Kidney (tissue), 14 donors: Measurements from ENCODE around the gene GRAMD1A. TPM values are rescaled to one million over a fixed set of nuclear protein-coding genes. Genes with fewer than 3 reads are reported as not detected.

Experiments used
- DNase-seq, 5 donors: peaks; one replicate each; pipeline ENCODE4 v3.0.0-alpha.2; 2013 to 2020
- FAIRE-seq: peaks from 2 replicates; lab custom pipeline; 2012; peaks lifted over from hg19 to GRCh38; lab: Jason Lieb, UNC
- H3K27ac ChIP-seq, 2 donors: one replicate each; pipeline ENCODE4 v1.7.0; 2013; ENCODE audit warnings: low read depth in 2 of 2, low read length in 2 of 2, inconsistent platforms in 1 of 2
- H3K27me3 ChIP-seq: one replicate; pipeline ENCODE4 v1.7.1; 2013; ENCODE audit warnings: low read length, inconsistent platforms; ENCODE audit not compliant: control insufficient read depth, insufficient read depth
- H3K36me3 ChIP-seq, 3 donors: one replicate each; pipeline versions ENCODE4 v1.7.0 to v1.7.1; 2013; ENCODE audit warnings: low read length in 3 of 3, control low read depth in 1 of 3, inconsistent platforms in 1 of 3; ENCODE audit not compliant: insufficient read depth in 3 of 3, control insufficient read depth in 2 of 3
- H3K4me1 ChIP-seq, 3 donors: one replicate each; pipeline versions ENCODE4 v1.7.0 to v1.7.1; 2013; ENCODE audit warnings: low read length in 3 of 3, inconsistent platforms in 1 of 3, low read depth in 1 of 3; ENCODE audit not compliant: control insufficient read depth in 2 of 3, insufficient read depth in 2 of 3
- H3K4me3 ChIP-seq, 3 donors: one replicate each; pipeline versions ENCODE4 v1.7.0 to v1.8.1; 2013; ENCODE audit warnings: low read length in 3 of 3, control low read depth in 1 of 3, inconsistent platforms in 1 of 3
- H3K9ac ChIP-seq, 3 donors: one replicate each; pipeline versions ENCODE4 v1.7.0 to v1.7.1; 2013; ENCODE audit warnings: low read length in 3 of 3, control low read depth in 1 of 3, inconsistent platforms in 1 of 3
- H3K9me3 ChIP-seq, 3 donors: one replicate each; pipeline versions ENCODE4 v1.7.0 to v1.7.1; 2013; ENCODE audit warnings: low read length in 3 of 3, control low read depth in 1 of 3, inconsistent platforms in 1 of 3; ENCODE audit not compliant: control insufficient read depth in 2 of 3, insufficient read depth in 1 of 3
- intact Hi-C: fragments of 100-400 bp; cut with DNase I; formaldehyde crosslinking; loops from one replicate; pipeline ENCODE4 v1.11.1; 2022
- polyA plus RNA-seq: library from polyadenylated mRNA; stranded (reverse); fragments of 350-450 nt; fragmentation: Illumina TruSeq; extraction: RNeasy Lipid Tissue Mini Kit (QIAGEN cat#74804); gene quantifications from one replicate; pipeline ENCODE4 v1.2.3, GENCODE V29; 2014; ENCODE audit warnings: low read depth, low replicate concordance; ENCODE audit not compliant: insufficient read depth
- total RNA-seq: library from RNA; stranded (reverse); fragmentation: NEBNext Ultra II Directional; extraction: Animal tissue kit (Norgen Biotek cat#: 25700); gene quantifications from one replicate; pipeline ENCODE4 v1.2.1, GENCODE V29; 2021
- TF ChIP-seq, protein P1 (sequence below): IDR thresholded peaks from 3 replicates; pipeline ENCODE4 v1.5.1; 2012; ENCODE audit warnings: mild to moderate bottlenecking, moderate library complexity, borderline replicate concordance; ENCODE audit not compliant: insufficient read depth; ENCODE audit errors: extremely low read depth
- donor health status: control.
- donor health status: control.
- donor health status: control.
- donor health status: control.
- donor health status: control.
- donor health status: DM: yes; HTN: yes; CAD: no.
- donor health status: Normal renal cell carcinoma (clear cell type).

The GRAMD1A gene
- total and polyA plus RNA-seq, 2 donors from 2014 or later: 29.8 to 87.3 TPM

DNA sequence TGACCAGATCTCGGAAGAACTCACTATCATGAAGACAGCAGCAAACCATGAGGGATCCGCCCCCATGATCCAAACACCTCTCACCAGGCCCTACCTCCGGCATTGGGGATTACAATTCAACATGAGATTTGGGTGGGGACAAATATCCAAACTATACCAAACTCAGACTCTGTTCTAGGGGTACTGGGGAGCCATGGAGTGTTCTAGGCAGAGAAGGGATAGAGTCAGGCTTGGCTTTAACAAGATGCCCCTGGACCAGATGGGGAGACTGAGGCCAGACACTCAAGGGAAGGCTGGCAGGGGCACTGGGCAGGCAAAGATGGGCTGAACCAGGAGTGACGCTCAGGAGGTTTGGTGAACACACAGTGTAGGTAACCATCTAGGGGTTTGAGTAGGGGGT, 18.3 kb downstream of the GRAMD1A start:
- H3K27me3 ChIP-seq: no peaks in the 10 kb centered on the region
- H3K9me3 ChIP-seq: no peaks in the 10 kb centered on the region
- TF ChIP-seq, protein P1, sequence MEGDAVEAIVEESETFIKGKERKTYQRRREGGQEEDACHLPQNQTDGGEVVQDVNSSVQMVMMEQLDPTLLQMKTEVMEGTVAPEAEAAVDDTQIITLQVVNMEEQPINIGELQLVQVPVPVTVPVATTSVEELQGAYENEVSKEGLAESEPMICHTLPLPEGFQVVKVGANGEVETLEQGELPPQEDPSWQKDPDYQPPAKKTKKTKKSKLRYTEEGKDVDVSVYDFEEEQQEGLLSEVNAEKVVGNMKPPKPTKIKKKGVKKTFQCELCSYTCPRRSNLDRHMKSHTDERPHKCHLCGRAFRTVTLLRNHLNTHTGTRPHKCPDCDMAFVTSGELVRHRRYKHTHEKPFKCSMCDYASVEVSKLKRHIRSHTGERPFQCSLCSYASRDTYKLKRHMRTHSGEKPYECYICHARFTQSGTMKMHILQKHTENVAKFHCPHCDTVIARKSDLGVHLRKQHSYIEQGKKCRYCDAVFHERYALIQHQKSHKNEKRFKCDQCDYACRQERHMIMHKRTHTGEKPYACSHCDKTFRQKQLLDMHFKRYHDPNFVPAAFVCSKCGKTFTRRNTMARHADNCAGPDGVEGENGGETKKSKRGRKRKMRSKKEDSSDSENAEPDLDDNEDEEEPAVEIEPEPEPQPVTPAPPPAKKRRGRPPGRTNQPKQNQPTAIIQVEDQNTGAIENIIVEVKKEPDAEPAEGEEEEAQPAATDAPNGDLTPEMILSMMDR: no peak
- FAIRE-seq (no peak), DNase-seq (no peak)
- no peak overlapping the region for H3K27ac ChIP-seq
- H3K4me1 ChIP-seq: peaks cover 0 to 4% (median 0%) of the 10 kb centered on the region in 3 donors
- H3K36me3 ChIP-seq: peaks cover 6 to 21% (median 12%) of the 10 kb centered on the region in 3 donors
- intact Hi-C loops: no loop called here
- H3K9ac ChIP-seq: no peak overlapping the region
- H3K4me3 ChIP-seq: no peak overlapping the region

DNA sequence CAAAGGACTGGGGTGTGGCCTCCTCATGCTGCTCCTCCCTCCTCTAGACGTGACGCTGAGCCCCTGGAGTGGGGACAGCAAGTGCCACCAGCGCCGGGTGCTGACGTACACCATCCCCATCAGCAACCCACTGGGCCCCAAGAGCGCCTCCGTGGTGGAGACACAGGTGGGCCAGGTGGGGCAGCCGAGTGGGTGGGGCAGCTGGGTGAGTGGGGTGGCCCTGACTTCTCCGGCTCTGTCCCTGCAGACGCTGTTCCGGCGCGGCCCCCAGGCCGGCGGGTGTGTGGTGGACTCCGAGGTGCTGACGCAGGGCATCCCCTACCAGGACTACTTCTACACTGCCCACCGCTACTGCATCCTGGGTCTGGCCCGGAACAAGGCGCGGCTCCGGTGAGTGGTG, 19.0 kb downstream of the GRAMD1A start:
- Histone ChIP-seq H3K9me3 (no peaks in the 10 kb centered on the region), H3K4me1 (peaks cover 0 to 2% (median 0%) of the 10 kb centered on the region in 3 donors), H3K4me3 (no peak overlapping the region), H3K9ac (no peak overlapping the region), H3K27me3 (no peaks in the 10 kb centered on the region), H3K27ac (no peak overlapping the region), H3K36me3 (peaks cover 6 to 25% (median 15%) of the 10 kb centered on the region in 3 donors)
- DNase-seq (no peak), FAIRE-seq (no peak)
- intact Hi-C loops: no loop called here
- TF ChIP-seq, protein P1: no peak

DNA sequence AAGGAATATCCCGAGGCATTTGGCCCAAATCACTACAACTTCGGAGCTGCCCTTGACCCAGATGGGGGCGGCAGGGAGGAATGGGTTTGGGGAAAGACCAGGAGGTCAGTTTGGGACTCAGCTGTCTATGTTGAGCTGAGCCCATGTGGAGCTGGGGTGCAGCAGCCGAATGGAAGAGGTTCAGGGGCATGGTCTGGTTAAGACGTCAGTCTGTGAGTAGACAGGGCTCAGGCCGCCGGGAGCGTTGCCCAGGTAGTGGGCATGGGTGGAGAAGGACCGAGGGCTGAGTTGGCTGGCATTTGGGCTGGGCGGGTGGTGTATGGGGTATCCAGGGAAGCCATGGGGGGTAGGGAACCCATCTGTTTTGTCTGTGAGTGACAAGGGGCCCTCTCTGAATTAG, 20.9 kb downstream of the GRAMD1A start:
- no peak for FAIRE-seq
- no peaks in the 10 kb centered on the region for H3K4me1 ChIP-seq
- no peak for DNase-seq

More for the DNA sequence above, 20.9 kb downstream of the GRAMD1A start:
- Histone ChIP-seq H3K36me3 (peaks cover 4 to 35% (median 20%) of the 10 kb centered on the region in 3 donors), H3K27me3 (no peaks in the 10 kb centered on the region), H3K9ac (no peak overlapping the region), H3K4me3 (no peak overlapping the region), H3K9me3 (no peaks in the 10 kb centered on the region), H3K27ac (no peak overlapping the region)
- intact Hi-C loops: no loop called here
- TF ChIP-seq, protein P1: no peak
